GM18499 (cell line): ENCODE results near the gene ADSL.

Experiments used
- ATAC-seq: cut with Tn5 transposase; IDR thresholded peaks from one replicate; pipeline ENCODE4 v1.9.1; 2021; ENCODE audit warnings: moderate number of reproducible peaks; ENCODE audit not compliant: insufficient read depth, unreplicated experiment

ADSL gene

DNA sequence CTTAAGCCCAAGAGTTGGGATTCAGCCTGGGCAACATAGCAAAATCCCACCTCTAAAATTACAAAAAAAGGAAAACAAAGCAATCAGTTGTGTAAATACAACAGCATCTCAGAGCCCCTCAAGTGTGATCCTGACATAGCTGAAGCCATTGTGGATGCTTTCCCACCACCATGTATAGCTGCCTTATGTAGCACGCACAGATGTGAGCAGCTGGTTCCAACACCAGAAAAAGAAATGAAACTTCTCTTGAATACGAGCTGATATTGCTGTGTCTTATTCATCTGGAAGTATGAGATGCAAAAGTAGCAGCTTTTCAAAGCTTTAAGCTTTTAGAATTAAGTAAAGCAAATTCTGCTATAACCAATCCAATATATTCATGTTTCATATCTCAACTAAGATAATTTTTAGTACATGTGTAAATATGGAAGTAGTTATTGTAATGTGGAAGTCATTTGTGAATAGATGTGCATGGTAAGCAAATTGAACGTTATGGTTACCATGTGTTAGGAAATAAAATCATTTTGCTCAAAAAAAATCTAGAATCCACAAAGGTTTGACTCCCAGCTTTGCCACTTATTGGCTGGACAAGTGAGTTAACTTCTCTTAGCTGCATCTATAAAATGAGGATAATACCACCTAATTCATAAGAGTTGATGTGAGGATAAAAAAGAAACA lies 87.3 kb downstream of the ADSL start:
- no peak for ATAC-seq

DNA sequence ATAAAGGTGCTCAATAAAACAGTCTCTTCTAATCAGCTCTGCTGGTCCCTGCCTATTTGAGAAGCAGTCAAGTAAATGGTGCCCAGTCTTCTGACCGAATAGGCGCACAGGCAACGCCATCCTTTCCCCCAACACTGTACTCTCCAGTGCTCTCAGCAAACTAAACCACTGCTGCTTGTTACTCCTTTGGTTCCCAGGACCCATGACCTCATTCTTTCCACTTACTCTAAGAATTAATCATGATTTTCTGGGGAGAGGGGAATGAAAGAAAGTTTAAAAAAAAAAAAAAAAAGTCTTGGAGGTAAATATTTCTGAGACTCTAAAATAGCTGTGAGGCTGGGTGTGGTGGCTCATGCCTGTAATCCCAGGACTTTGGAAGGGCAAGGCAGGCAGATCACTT lies 87.8 kb downstream of the ADSL start:
- ATAC-seq = no peak

DNA sequence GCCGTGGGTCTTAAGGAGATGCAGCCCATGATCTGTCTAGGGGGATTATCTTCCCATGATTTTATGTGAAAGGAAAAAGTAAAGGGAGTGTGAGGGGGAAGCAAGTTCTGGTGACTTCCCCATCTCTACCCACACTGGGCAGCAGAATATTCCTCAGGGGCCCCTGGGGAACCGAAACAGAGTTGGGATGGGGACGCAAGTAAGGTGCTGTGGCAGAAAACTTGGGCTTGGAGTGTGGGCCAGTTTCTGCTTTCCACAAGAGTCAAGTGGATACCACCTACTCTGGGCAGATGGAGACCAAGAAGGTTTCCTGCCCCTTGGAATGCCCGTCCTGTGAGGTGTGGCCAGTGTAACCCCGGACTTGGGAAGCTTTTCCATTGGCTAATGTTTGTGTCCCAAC lies 88.4 kb downstream of the ADSL start:
- no peak for ATAC-seq

DNA sequence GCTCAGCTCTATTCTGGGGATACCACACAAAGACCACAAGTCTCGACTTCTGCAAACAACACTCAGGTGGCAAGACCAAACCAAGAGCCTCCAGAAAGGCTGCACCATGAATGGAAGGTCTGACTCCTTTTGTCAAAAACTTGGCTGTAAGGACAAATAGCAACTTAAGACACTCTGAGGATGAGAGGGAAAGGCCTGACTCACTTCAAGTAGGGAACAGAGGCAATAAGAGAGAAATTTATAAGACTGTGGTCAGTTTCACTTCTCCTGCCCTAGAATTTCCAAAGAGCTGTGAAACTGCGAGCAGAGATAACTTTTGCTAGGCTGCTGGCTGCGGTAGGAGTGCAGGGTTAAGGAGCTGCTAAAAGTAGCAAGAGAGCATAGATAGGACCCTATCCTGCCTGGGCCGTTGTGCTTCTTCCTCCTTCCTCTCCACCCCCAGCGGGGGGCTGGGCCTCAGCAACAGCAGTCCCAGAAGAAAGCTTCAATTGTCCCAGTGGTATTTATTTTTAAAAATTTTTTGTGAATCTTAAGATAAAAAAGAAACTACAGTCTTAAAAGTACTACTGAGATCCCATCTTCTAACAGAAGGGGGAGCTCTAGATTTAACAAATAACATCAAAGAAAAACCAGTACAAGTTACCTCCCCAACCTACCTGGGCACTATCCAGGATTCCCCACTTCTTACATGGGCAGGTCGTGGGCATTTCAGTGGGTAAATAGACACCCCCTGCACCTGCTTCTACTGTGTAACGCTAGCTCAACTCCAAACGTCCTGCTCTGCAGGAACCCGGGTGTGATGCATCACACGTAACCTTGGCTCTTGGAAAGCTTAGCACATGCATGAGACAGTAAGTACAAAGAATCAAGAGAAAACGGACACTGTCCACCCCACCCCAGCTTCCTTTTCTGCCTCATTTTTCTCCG lies 90.5 kb downstream of the ADSL start:
- no peak for ATAC-seq
